ENCODE results near the gene SVBP.

The SVBP gene

GRCh38 chr1:42759114-42759513, 58.1 kb downstream of the SVBP start:
- TF ChIP-seq BACH2 (CRISPR knock-in tag; IDR thresholded peaks at IDR 0.05; ENCODE audit: borderline replicate concordance): no peak
- TF ChIP-seq TCF4 (CRISPR knock-in tag; IDR thresholded peaks at IDR 0.05; ENCODE audit: borderline replicate concordance): no peak
- ATAC-seq: no peak

GRCh38 chr1:42758641-42759040, 58.6 kb downstream of the SVBP start:
- no peak for ATAC-seq
- no peak for TF ChIP-seq TCF4 (CRISPR knock-in tag; IDR thresholded peaks at IDR 0.05; ENCODE audit: borderline replicate concordance)
- TF ChIP-seq CSDC2 (CRISPR knock-in tag; IDR thresholded peaks at IDR 0.05): no peak
- TF ChIP-seq ZNF70 (CRISPR knock-in tag; IDR thresholded peaks at IDR 0.05): no peak
- TF ChIP-seq SNAI2 (CRISPR knock-in tag; IDR thresholded peaks at IDR 0.05): no peak
- no peak for TF ChIP-seq POU6F1 (CRISPR knock-in tag; IDR thresholded peaks at IDR 0.05; ENCODE audit: borderline replicate concordance, low read depth)
- TF ChIP-seq PATZ1 (CRISPR knock-in tag; IDR thresholded peaks at IDR 0.05; ENCODE audit: borderline replicate concordance): no peak
- no peak for TF ChIP-seq OSR1 (CRISPR knock-in tag; IDR thresholded peaks at IDR 0.05)
- TF ChIP-seq CSRNP3 (CRISPR knock-in tag; IDR thresholded peaks at IDR 0.05): no peak

- ATAC-seq: no peak
- TF ChIP-seq RARB (CRISPR knock-in tag; IDR thresholded peaks at IDR 0.05): no peak
- no peak for TF ChIP-seq ZNF70 (CRISPR knock-in tag; IDR thresholded peaks at IDR 0.05)
- no peak for TF ChIP-seq ZFP3 (CRISPR knock-in tag; IDR thresholded peaks at IDR 0.05)
- TF ChIP-seq ZFP30 (CRISPR knock-in tag; IDR thresholded peaks at IDR 0.05): no peak
- TF ChIP-seq PPARA (CRISPR knock-in tag; IDR thresholded peaks at IDR 0.05; ENCODE audit: borderline replicate concordance): no peak
- TF ChIP-seq TSHZ2 (CRISPR knock-in tag; IDR thresholded peaks at IDR 0.05): no peak
- TF ChIP-seq SNAI2 (CRISPR knock-in tag; IDR thresholded peaks at IDR 0.05): no peak
- TF ChIP-seq ARNTL (CRISPR knock-in tag; IDR thresholded peaks at IDR 0.05; ENCODE audit: borderline replicate concordance, low read depth): no peak
- no peak for TF ChIP-seq PATZ1 (CRISPR knock-in tag; IDR thresholded peaks at IDR 0.05; ENCODE audit: borderline replicate concordance)
- no peak for TF ChIP-seq CSDC2 (CRISPR knock-in tag; IDR thresholded peaks at IDR 0.05)
- no peak for TF ChIP-seq ZNF565 (CRISPR knock-in tag; conservative IDR thresholded peaks at IDR 0.05; ENCODE audit: low read depth)
- TF ChIP-seq TCF4 (CRISPR knock-in tag; IDR thresholded peaks at IDR 0.05; ENCODE audit: borderline replicate concordance): no peak
- TF ChIP-seq TOX (CRISPR knock-in tag; IDR thresholded peaks at IDR 0.05; ENCODE audit: borderline replicate concordance): no peak
- TF ChIP-seq CSRNP3 (CRISPR knock-in tag; IDR thresholded peaks at IDR 0.05): no peak
- TF ChIP-seq GLIS3 (CRISPR knock-in tag; IDR thresholded peaks at IDR 0.05): no peak
Measured at GRCh38 chr1:42757892-42758275, 59.3 kb downstream of the SVBP start.
